OCI-LY1 (cell line): ENCODE measurements around the gene GNG12.

ENCODE experiments used
- H2AFZ ChIP-seq: fragments of 200-600 bp; sonication (generic), shearing (Covaris generic); 2 replicates; pipeline ENCODE4 v1.6.0; 2014; ENCODE audit warnings: antibody characterized with exemption, mild to moderate bottlenecking, low read length
- H3F3A ChIP-seq: fragments of 200-600 bp; sonication (generic), shearing (Covaris generic); 2 replicates; pipeline ENCODE4 v1.6.0; 2014; ENCODE audit warnings: mild to moderate bottlenecking, antibody characterized with exemption, low read length, moderate library complexity; ENCODE audit not compliant: insufficient read depth
- H3K27ac ChIP-seq: fragments of 200-600 bp; sonication (generic); 2 replicates; pipeline ENCODE4 v1.5.1; 2014; ENCODE audit warnings: low read length, mixed run types, mild to moderate bottlenecking, low read depth; ENCODE audit not compliant: poor library complexity, severe bottlenecking
- H3K27me3 ChIP-seq: fragments of 200-600 bp; sonication (generic); 2 replicates; pipeline ENCODE4 v1.6.0; 2014; ENCODE audit warnings: antibody characterized with exemption, mild to moderate bottlenecking, low read length, moderate library complexity; ENCODE audit not compliant: insufficient read depth
- H3K36me3 ChIP-seq: fragments of 200-600 bp; sonication (generic); 2 replicates; pipeline ENCODE4 v1.6.1; 2014; ENCODE audit warnings: mild to moderate bottlenecking, antibody characterized with exemption, low read length, moderate library complexity, mixed read lengths; ENCODE audit not compliant: insufficient read depth
- H3K4me1 ChIP-seq: fragments of 200-600 bp; sonication (generic); 2 replicates; pipeline ENCODE4 v1.5.1; 2014; ENCODE audit warnings: mild to moderate bottlenecking, low read length, moderate library complexity; ENCODE audit not compliant: insufficient read depth, severe bottlenecking
- H3K4me2 ChIP-seq: fragments of 200-600 bp; sonication (generic), shearing (Covaris generic); 2 replicates; pipeline ENCODE4 v1.6.1; 2014; ENCODE audit warnings: low read length
- H3K4me3 ChIP-seq: fragments of 200-600 bp; sonication (generic); 2 replicates; pipeline ENCODE4 v1.5.1; 2014; ENCODE audit warnings: low read length, low read depth, mild to moderate bottlenecking, mixed read lengths; ENCODE audit not compliant: poor library complexity, severe bottlenecking
- H3K79me2 ChIP-seq: fragments of 200-600 bp; shearing (Covaris generic); 2 replicates; pipeline ENCODE4 v1.6.1; 2016; ENCODE audit warnings: mixed run types, low read length, mixed read lengths; ENCODE audit not compliant: insufficient read depth
- H3K9ac ChIP-seq: fragments of 200-600 bp; sonication (generic), shearing (Covaris generic); 2 replicates; pipeline ENCODE4 v1.6.1; 2014; ENCODE audit warnings: mild to moderate bottlenecking, low read length, mixed read lengths
- H3K9me2 ChIP-seq: fragments of 200-600 bp; sonication (generic), shearing (Covaris generic); 2 replicates; pipeline ENCODE4 v1.6.1; 2014; ENCODE audit warnings: low read depth, mild to moderate bottlenecking, low read length, mixed read lengths
- H3K9me3 ChIP-seq: fragments of 200-600 bp; shearing (Covaris generic); 2 replicates; pipeline ENCODE4 v1.6.1; 2014; ENCODE audit warnings: low read length, mixed read lengths
- H4K20me1 ChIP-seq: fragments of 200-600 bp; sonication (generic), shearing (Covaris generic); 2 replicates; pipeline ENCODE4 v1.6.0; 2016; ENCODE audit warnings: mild to moderate bottlenecking, low read length; ENCODE audit not compliant: insufficient read depth
- CTCF ChIP-seq: fragments of 200-600 bp; sonication (generic), shearing (Covaris generic); IDR thresholded peaks from 2 replicates; pipeline ENCODE4 v1.5.1; 2017; ENCODE audit warnings: mild to moderate bottlenecking, antibody characterized with exemption, low read length, moderate library complexity, mixed read lengths
- EZH2 ChIP-seq: fragments of 200-600 bp; sonication (generic), shearing (Covaris generic); IDR thresholded peaks from 2 replicates; pipeline ENCODE4 v1.8.0; 2017; ENCODE audit warnings: borderline replicate concordance, mixed run types, mild to moderate bottlenecking, antibody characterized with exemption, low read length, moderate library complexity, mixed read lengths

The GNG12 gene

GRCh38 chr1:67755160-67755559 lies 78.1 kb downstream of the GNG12 start:
- no peaks in the 10 kb centered on the region for H3K36me3 ChIP-seq
- no peaks in the 10 kb centered on the region for H3K9me2 ChIP-seq
- H3K4me1 ChIP-seq = peaks cover 85% of the 10 kb centered on the region
- no peaks in the 10 kb centered on the region for H3K79me2 ChIP-seq
- H4K20me1 ChIP-seq = no peaks in the 10 kb centered on the region
- no peaks in the 10 kb centered on the region for H3F3A ChIP-seq
- H3K4me2 ChIP-seq = no peak overlapping the region; the same call in 1 of the 2 replicates
- peak overlapping the region; percentile 23 for H2AFZ ChIP-seq
- H3K9ac ChIP-seq = no peak overlapping the region; the same call in 1 of the 2 replicates
- no peaks in the 10 kb centered on the region for H3K27me3 ChIP-seq
- peak overlapping the region; percentile 67 for H3K27ac ChIP-seq
- TF ChIP-seq CTCF (no peak), EZH2 (no peak)
- no peak overlapping the region for H3K4me3 ChIP-seq
- H3K9me3 ChIP-seq = no peaks in the 10 kb centered on the region

GRCh38 chr1:67754526-67754920 lies 78.7 kb downstream of the GNG12 start:
- Histone ChIP-seq H3K36me3 (no peaks in the 10 kb centered on the region), H3K4me2 (peak overlapping the region; percentile 67; the same call in 1 of the 2 replicates), H3K9me2 (no peaks in the 10 kb centered on the region), H3K9ac (no peak overlapping the region; the same call in 1 of the 2 replicates), H3K4me1 (peaks cover 85% of the 10 kb centered on the region), H3K4me3 (peak overlapping the region; percentile 29), H3F3A (no peaks in the 10 kb centered on the region), H2AFZ (no peak overlapping the region), H3K9me3 (no peaks in the 10 kb centered on the region), H3K79me2 (no peaks in the 10 kb centered on the region), H4K20me1 (no peaks in the 10 kb centered on the region), H3K27me3 (no peaks in the 10 kb centered on the region), H3K27ac (peak overlapping the region; percentile 67)
- TF ChIP-seq CTCF = no peak
- TF ChIP-seq EZH2 = no peak

GRCh38 chr1:67753776-67754525 lies 79.3 kb downstream of the GNG12 start:
- H3K4me3 ChIP-seq = peak overlapping the region; percentile 29
- H4K20me1 ChIP-seq = no peaks in the 10 kb centered on the region
- H3K9ac ChIP-seq = peak overlapping the region; percentile 53; the same call in 1 of the 2 replicates
- H3K4me1 ChIP-seq = peaks cover 85% of the 10 kb centered on the region
- no peak overlapping the region for H2AFZ ChIP-seq
- H3K79me2 ChIP-seq = no peaks in the 10 kb centered on the region
- no peaks in the 10 kb centered on the region for H3K9me3 ChIP-seq
- no peaks in the 10 kb centered on the region for H3K36me3 ChIP-seq
- H3K27me3 ChIP-seq = no peaks in the 10 kb centered on the region
- H3K4me2 ChIP-seq = peak overlapping the region; percentile 67
- H3K9me2 ChIP-seq = no peaks in the 10 kb centered on the region
- H3F3A ChIP-seq = no peaks in the 10 kb centered on the region
- H3K27ac ChIP-seq = peak overlapping the region; percentile 67
- no peak for TF ChIP-seq CTCF
- no peak for TF ChIP-seq EZH2
